Thyroid gland (tissue), 4 donors: ENCODE measurements around the gene HYAL1.

ENCODE experiments used
- CTCF ChIP-seq, 6 experiments: fragments of 200-600 bp in 3 of 6; fragments of 450-650 bp in 3 of 6; sonication (generic) in 3 of 6; IDR thresholded peaks; one replicate each; pipeline ENCODE4 v1.5.1; 2016 to 2019; ENCODE audit warnings: antibody characterized with exemption in 6 of 6, mild to moderate bottlenecking in 2 of 6, inconsistent platforms in 1 of 6, moderate library complexity in 1 of 6
- POLR2A ChIP-seq, 2 donors: fragments of 450-650 bp; IDR thresholded peaks; one replicate each; pipeline ENCODE4 v1.6.1; 2017; ENCODE audit warnings: antibody characterized with exemption in 2 of 2, mild to moderate bottlenecking in 2 of 2, moderate library complexity in 1 of 2

GRCh38 chr3:50260027-50260941, 43.1 kb downstream of the HYAL1 start:
- TF ChIP-seq CTCF (IDR thresholded peaks at IDR 0.05) (peak; percentile 66 to 99 (median 99)), POLR2A (IDR thresholded peaks at IDR 0.05) (peak in 1 of 2 donors; percentile 85)
